Endothelial cell of umbilical vein (primary cell): Measurements from ENCODE around the gene BABAM1.
A peak's percentile ranks its signal among the peaks of the same experiment; 100 is the strongest.

Experiments
- EZH2 ChIP-seq: IDR thresholded peaks from 2 replicates; pipeline ENCODE4 v1.6.1; 2012; ENCODE audit warnings: borderline replicate concordance, low read depth, mild to moderate bottlenecking, moderate library complexity, low read length, inconsistent platforms; ENCODE audit not compliant: severe bottlenecking
- FOS ChIP-seq: IDR thresholded peaks from 2 replicates; pipeline ENCODE4 v1.6.1; 2011; ENCODE audit warnings: mild to moderate bottlenecking, low read length, moderate library complexity, borderline replicate concordance; ENCODE audit not compliant: insufficient read depth
- GATA2 ChIP-seq: IDR thresholded peaks from 2 replicates; pipeline ENCODE4 v1.7.0; 2011; ENCODE audit warnings: low read depth, mild to moderate bottlenecking, moderate library complexity, mixed read lengths, low read length; ENCODE audit not compliant: insufficient read length, insufficient read depth
- MAX ChIP-seq: IDR thresholded peaks from 2 replicates; pipeline ENCODE4 v1.6.1; 2011; ENCODE audit not compliant: insufficient read depth, insufficient read length
- MYC ChIP-seq: IDR thresholded peaks from one replicate; pipeline ENCODE4 v1.6.1; 2011; ENCODE audit warnings: mild to moderate bottlenecking, low read depth, low read length
- POLR2A ChIP-seq: IDR thresholded peaks from 2 replicates; pipeline ENCODE4 v1.6.1; 2012; ENCODE audit warnings: low read depth, mild to moderate bottlenecking, control low read depth, low read length
- POLR2AphosphoS5 ChIP-seq: IDR thresholded peaks from 2 replicates; pipeline ENCODE4 v1.6.1; 2012; ENCODE audit warnings: low read depth, mild to moderate bottlenecking, control low read depth, low read length, moderate library complexity; ENCODE audit not compliant: insufficient read depth
- TF ChIP-seq, protein P1 (sequence below), 2 donors: IDR thresholded peaks; 1 replicate in 1 of 2; 2 replicates in 1 of 2; pipeline ENCODE4 v1.5.1; 2011; ENCODE audit warnings: low read length in 2 of 2, mild to moderate bottlenecking in 2 of 2, moderate library complexity in 2 of 2, control low read depth in 1 of 2, inconsistent platforms in 1 of 2, low read depth in 1 of 2; ENCODE audit not compliant: insufficient read depth in 1 of 2; ENCODE audit errors: extremely low read depth in 1 of 2

GRCh38 chr19:17220207-17220758 is 47.0 kb upstream of the BABAM1 start:
- TF ChIP-seq, protein P1, sequence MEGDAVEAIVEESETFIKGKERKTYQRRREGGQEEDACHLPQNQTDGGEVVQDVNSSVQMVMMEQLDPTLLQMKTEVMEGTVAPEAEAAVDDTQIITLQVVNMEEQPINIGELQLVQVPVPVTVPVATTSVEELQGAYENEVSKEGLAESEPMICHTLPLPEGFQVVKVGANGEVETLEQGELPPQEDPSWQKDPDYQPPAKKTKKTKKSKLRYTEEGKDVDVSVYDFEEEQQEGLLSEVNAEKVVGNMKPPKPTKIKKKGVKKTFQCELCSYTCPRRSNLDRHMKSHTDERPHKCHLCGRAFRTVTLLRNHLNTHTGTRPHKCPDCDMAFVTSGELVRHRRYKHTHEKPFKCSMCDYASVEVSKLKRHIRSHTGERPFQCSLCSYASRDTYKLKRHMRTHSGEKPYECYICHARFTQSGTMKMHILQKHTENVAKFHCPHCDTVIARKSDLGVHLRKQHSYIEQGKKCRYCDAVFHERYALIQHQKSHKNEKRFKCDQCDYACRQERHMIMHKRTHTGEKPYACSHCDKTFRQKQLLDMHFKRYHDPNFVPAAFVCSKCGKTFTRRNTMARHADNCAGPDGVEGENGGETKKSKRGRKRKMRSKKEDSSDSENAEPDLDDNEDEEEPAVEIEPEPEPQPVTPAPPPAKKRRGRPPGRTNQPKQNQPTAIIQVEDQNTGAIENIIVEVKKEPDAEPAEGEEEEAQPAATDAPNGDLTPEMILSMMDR (IDR thresholded peaks at IDR 0.05; ENCODE audit: extremely low read depth in 1 of 2, insufficient read depth in 1 of 2, low read depth in 1 of 2, low read length in 2 of 2), result no peak
- no peak for TF ChIP-seq EZH2
- no peak for TF ChIP-seq MAX
- no peak for TF ChIP-seq POLR2A
- no peak for TF ChIP-seq POLR2AphosphoS5
- peak; percentile 48 for TF ChIP-seq FOS
- TF ChIP-seq GATA2, result no peak
- TF ChIP-seq MYC, result no peak
